H1 (cell line): Measurements from ENCODE around the gene CIPC. TPM values are rescaled to one million over a fixed set of nuclear protein-coding genes. Genes with fewer than 3 reads are reported as not detected.

Experiments used
- CTCF ChIA-PET: fragments of 300-600 bp; sonication (Branson Sonifier 250); formaldehyde crosslinking; loops from one replicate; lab custom pipeline; 2021; ENCODE audit not compliant: partially characterized antibody; lab: Charles Lee
- POLR2A ChIA-PET: fragments of 300-600 bp; sonication (Branson Sonifier 250); formaldehyde crosslinking; loops from one replicate; lab custom pipeline; 2021; ENCODE audit warnings: inconsistent platforms; ENCODE audit not compliant: partially characterized antibody; lab: Charles Lee
- DNase-seq, 2 experiments: peaks; one replicate each; pipeline versions ENCODE4 v3.0.0 to v3.0.0-alpha.2; 2010 to 2022; ENCODE audit warnings: low spot score in 2 of 2, low read depth in 1 of 2, mixed read lengths in 1 of 2
- FAIRE-seq: peaks from 2 replicates; lab custom pipeline; 2011; peaks lifted over from hg19 to GRCh38; lab: Jason Lieb, UNC
- H2AFZ ChIP-seq: 2 replicates; pipeline ENCODE4 v1.8.1; 2012; ENCODE audit warnings: low read length, inconsistent platforms
- H2AK5ac ChIP-seq: 2 replicates; pipeline ENCODE4 v1.6.1; 2013; ENCODE audit warnings: low read depth, low read length
- H2BK120ac ChIP-seq: replicated peaks from 2 replicates; pipeline ENCODE3; 2013; ENCODE audit warnings: low read depth, low read length, inconsistent platforms
- H2BK12ac ChIP-seq: 2 replicates; pipeline ENCODE4 v1.6.1; 2013; ENCODE audit warnings: low read depth, low read length
- H2BK15ac ChIP-seq: 2 replicates; pipeline ENCODE4 v1.6.1; 2013; ENCODE audit warnings: low read length
- H2BK20ac ChIP-seq: 2 replicates; pipeline ENCODE4 v1.6.1; 2013; ENCODE audit warnings: low read length
- H2BK5ac ChIP-seq: 2 replicates; pipeline ENCODE4 v1.6.1; 2013; ENCODE audit warnings: low read depth, low read length
- H3K14ac ChIP-seq: 2 replicates; pipeline ENCODE4 v1.6.1; 2013; ENCODE audit warnings: inconsistent platforms; ENCODE audit not compliant: insufficient read length
- H3K18ac ChIP-seq: 2 replicates; pipeline ENCODE4 v1.6.1; 2013; ENCODE audit warnings: low read length; ENCODE audit errors: extremely low read depth
- H3K23ac ChIP-seq: 2 replicates; pipeline ENCODE4 v1.6.1; 2013; ENCODE audit warnings: inconsistent platforms; ENCODE audit not compliant: insufficient read length
- H3K23me2 ChIP-seq: 2 replicates; pipeline ENCODE4 v1.6.1; 2013; ENCODE audit warnings: low read depth, low read length
- H3K27ac ChIP-seq: 2 replicates; pipeline ENCODE4 v1.6.1; 2011; ENCODE audit warnings: low read depth, low read length, inconsistent platforms
- H3K27me3 ChIP-seq, 4 experiments: replicated peaks in 1 of 4; 1 replicate in 1 of 4; 2 replicates in 3 of 4; pipeline versions ENCODE4 v1.6.1 to v1.8.1; 2011 to 2013; ENCODE audit warnings: low read length in 3 of 4, mild to moderate bottlenecking in 3 of 4, inconsistent platforms in 2 of 4, mixed read lengths in 2 of 4, moderate library complexity in 1 of 4; ENCODE audit not compliant: control insufficient read depth in 3 of 4, insufficient read depth in 3 of 4; ENCODE audit errors: extremely low read depth in 1 of 4
- H3K36me3 ChIP-seq, 4 experiments: 2 replicates each; pipeline versions ENCODE4 v1.6.1 to v1.8.1; 2011 to 2013; ENCODE audit warnings: mild to moderate bottlenecking in 4 of 4, low read length in 3 of 4, moderate library complexity in 2 of 4, control low read depth in 1 of 4, inconsistent platforms in 1 of 4; ENCODE audit not compliant: insufficient read depth in 4 of 4, control insufficient read depth in 2 of 4
- H3K4ac ChIP-seq: replicated peaks from 2 replicates; pipeline ENCODE3; 2013; ENCODE audit warnings: low read length, low read depth, mixed read lengths, inconsistent platforms; ENCODE audit not compliant: insufficient read length
- H3K4me1 ChIP-seq, 4 experiments: replicated peaks in 1 of 4; 1 replicate in 1 of 4; 2 replicates in 3 of 4; pipeline versions ENCODE4 v1.6.1 to v1.8.1; 2011 to 2013; ENCODE audit warnings: low read length in 3 of 4, inconsistent platforms in 2 of 4, mixed read lengths in 1 of 4; ENCODE audit not compliant: insufficient read depth in 4 of 4, control insufficient read depth in 3 of 4
- H3K4me2 ChIP-seq, 2 experiments: 2 replicates each; pipeline versions ENCODE4 v1.6.1 to v1.8.1; 2011 to 2013; ENCODE audit warnings: low read depth in 2 of 2, low read length in 2 of 2, control low read depth in 1 of 2, inconsistent platforms in 1 of 2, mild to moderate bottlenecking in 1 of 2; ENCODE audit not compliant: insufficient read depth in 1 of 2
- H3K4me3 ChIP-seq, 4 experiments: fragments of 200-600, 300-600 bp in 1 of 4; sonication (generic), shearing (Covaris generic), sonication (Bioruptor Twin) in 1 of 4; 2 replicates each; pipeline versions ENCODE4 v1.5.1 to v1.8.1; 2011 to 2016; ENCODE audit warnings: low read length in 4 of 4, low read depth in 3 of 4, control low read depth in 2 of 4, inconsistent platforms in 2 of 4, mild to moderate bottlenecking in 2 of 4, mixed read lengths in 1 of 4, moderate library complexity in 1 of 4; ENCODE audit not compliant: insufficient read depth in 2 of 4; ENCODE audit errors: extremely low read depth in 1 of 4
- H3K56ac ChIP-seq: replicated peaks from 2 replicates; pipeline ENCODE3; 2013; ENCODE audit warnings: low read depth, mild to moderate bottlenecking, mixed read lengths, low read length, inconsistent platforms; ENCODE audit not compliant: insufficient read length
- H3K79me1 ChIP-seq: 2 replicates; pipeline ENCODE4 v1.6.1; 2013; ENCODE audit warnings: low read depth, low read length, control low read depth
- H3K79me2 ChIP-seq, 2 experiments: 2 replicates each; pipeline versions ENCODE4 v1.6.1 to v1.8.1; 2012 to 2013; ENCODE audit warnings: low read length in 2 of 2, mild to moderate bottlenecking in 2 of 2, inconsistent platforms in 1 of 2; ENCODE audit not compliant: insufficient read depth in 2 of 2, control insufficient read depth in 1 of 2
- H3K9ac ChIP-seq, 4 experiments: replicated peaks in 1 of 4; 1 replicate in 1 of 4; 2 replicates in 3 of 4; pipeline versions ENCODE4 v1.6.1 to v1.8.1; 2011 to 2013; ENCODE audit warnings: low read depth in 3 of 4, low read length in 3 of 4, control low read depth in 2 of 4, mild to moderate bottlenecking in 2 of 4, moderate library complexity in 2 of 4, inconsistent platforms in 1 of 4; ENCODE audit errors: extremely low read depth in 1 of 4
- H3K9me3 ChIP-seq, 2 experiments: 2 replicates each; pipeline versions ENCODE4 v1.6.1 to v1.8.1; 2012 to 2013; ENCODE audit warnings: mild to moderate bottlenecking in 2 of 2, moderate library complexity in 2 of 2, control low read depth in 1 of 2, inconsistent platforms in 1 of 2, low read depth in 1 of 2, low read length in 1 of 2, mixed read lengths in 1 of 2; ENCODE audit not compliant: insufficient read depth in 2 of 2
- H4K20me1 ChIP-seq, 2 experiments: replicated peaks in 1 of 2; 2 replicates each; pipeline versions ENCODE3 to v1.8.1; 2011 to 2013; ENCODE audit warnings: inconsistent platforms in 2 of 2, low read length in 2 of 2, mild to moderate bottlenecking in 1 of 2; ENCODE audit not compliant: insufficient read depth in 2 of 2, control insufficient read depth in 1 of 2
- H4K5ac ChIP-seq: 2 replicates; pipeline ENCODE4 v1.6.1; 2013; ENCODE audit warnings: low read length, low read depth, mixed read lengths, inconsistent platforms; ENCODE audit not compliant: insufficient read length
- H4K8ac ChIP-seq: 2 replicates; pipeline ENCODE4 v1.8.0; 2013; ENCODE audit warnings: mild to moderate bottlenecking, moderate library complexity, low read length, inconsistent platforms; ENCODE audit not compliant: insufficient read depth; ENCODE audit errors: extremely low read depth
- H4K91ac ChIP-seq: replicated peaks from 2 replicates; pipeline ENCODE3; 2013; ENCODE audit warnings: low read length, mixed read lengths, inconsistent platforms; ENCODE audit not compliant: insufficient read length
- RAD21 ChIP-seq, 2 experiments: IDR thresholded peaks in 1 of 2; conservative IDR thresholded peaks in 1 of 2; 2 replicates each; pipeline ENCODE4 v1.6.1; 2011; ENCODE audit warnings: low read depth in 2 of 2, low read length in 2 of 2, improper control_type of control experiment in 1 of 2, inconsistent platforms in 1 of 2, mild to moderate bottlenecking in 1 of 2, moderate library complexity in 1 of 2
- SP4 ChIP-seq: IDR thresholded peaks from 2 replicates; pipeline ENCODE4 v1.6.1; 2012; ENCODE audit warnings: low read length, inconsistent platforms
- WGBS, 2 experiments: shearing (Covaris generic) in 1 of 2; methylation state at CpG; one replicate each; pipeline versions ENCODE4 v1.1.6 to v1.1.7; 2013 to 2015; ENCODE audit warnings: low lambda C conversion rate in 2 of 2, mixed read lengths in 2 of 2, inconsistent platforms in 1 of 2, low coverage in 1 of 2, missing lambda C conversion rate in 1 of 2; ENCODE audit not compliant: insufficient replicate concordance in 2 of 2, insufficient coverage in 1 of 2, insufficient read length in 1 of 2; ENCODE audit errors: extremely low coverage in 1 of 2, missing lambda C conversion rate in 1 of 2; 5-methylcytosine and 5-hydroxymethylcytosine counted together
- polyA plus RNA-seq, 7 experiments: library from polyadenylated mRNA; depleted of rRNA in 3 of 7; stranded (reverse) in 5 of 7; unstranded in 2 of 7; fragments of >200 nt in 5 of 7; fragments of 200-250 nt in 2 of 7; gene quantifications; 1 replicate in 5 of 7; 2 replicates in 1 of 7; 4 replicates in 1 of 7; pipeline versions ENCODE4 v1.2.1 to v1.2.3, GENCODE V29; 2011 to 2013; ENCODE audit warnings: missing spikeins in 2 of 7, mixed read lengths in 2 of 7
- total RNA-seq: library from RNA; stranded (reverse); fragmentation: NEBNext Ultra II Directional; extraction: Animal tissue kit (Norgen Biotek cat#: 25700); gene quantifications from 2 replicates; pipeline ENCODE4 v1.2.1, GENCODE V29; 2021
- TF ChIP-seq, protein P1 (sequence below), 3 experiments: IDR thresholded peaks; 1 replicate in 2 of 3; 2 replicates in 1 of 3; pipeline versions ENCODE4 v1.5.1 to v1.6.1; 2011; ENCODE audit warnings: low read length in 3 of 3, mild to moderate bottlenecking in 3 of 3, inconsistent platforms in 2 of 3, low read depth in 1 of 3, moderate library complexity in 1 of 3; ENCODE audit not compliant: insufficient read depth in 1 of 3; ENCODE audit errors: control extremely low read depth in 1 of 3

The CIPC gene
- total and polyA plus RNA-seq, 2 of the 8 experiments (the other 6 are each of a cell fraction or from before 2014, with no cell fraction given), result 13.9 to 32.7 TPM

DNA sequence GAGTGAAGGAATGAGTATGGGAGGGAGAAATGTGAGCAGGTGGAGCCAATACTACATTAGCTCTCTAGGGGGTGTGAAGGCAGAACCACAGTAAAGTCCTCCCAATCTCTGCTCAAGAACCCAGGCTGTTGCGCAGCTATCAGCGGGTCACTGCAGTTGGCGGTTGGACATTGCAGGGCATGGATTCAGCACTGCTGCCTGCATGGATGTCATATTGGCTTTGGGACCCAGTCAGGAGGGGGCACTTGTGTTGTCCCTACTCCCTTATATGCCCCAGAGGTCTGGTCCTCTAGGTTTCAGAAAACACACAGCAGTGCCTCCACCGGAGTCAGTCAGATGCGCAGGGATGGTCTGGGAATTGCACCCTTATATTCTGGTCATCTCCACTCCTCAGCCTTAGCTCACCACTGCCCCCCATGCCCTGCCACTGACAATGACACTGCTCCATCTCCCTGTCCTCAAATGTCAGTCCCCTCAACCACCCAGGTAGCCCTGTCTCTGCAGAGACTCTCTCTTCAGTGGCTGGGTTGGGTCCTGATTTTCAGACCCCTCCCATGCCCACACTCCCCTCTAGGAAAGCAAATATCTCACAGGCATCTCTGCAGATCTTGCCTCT lies 33.9 kb downstream of the CIPC start:
- Histone ChIP-seq H2BK12ac (no peak overlapping the region), H2BK15ac (no peak overlapping the region), H2AK5ac (no peak overlapping the region), H2BK5ac (no peak overlapping the region), H3K4me1 (0 out of 7 replicates have a peak, but pooled peaks cover 0 to 4% (median 0%) of the 10 kb centered on the region in 4 experiments), H2AFZ (no peak overlapping the region), H2BK120ac (no peak overlapping the region), H4K20me1 (peaks cover 4 to 22% of the 10 kb centered on the region in 2 experiments), H3K4me3 (no peak overlapping the region), H3K36me3 (peaks cover 0 to 16% (median 5%) of the 10 kb centered on the region in 4 experiments; a peak in 6 of 8 replicates), H3K23ac (no peak overlapping the region), H3K9me3 (no peaks in the 10 kb centered on the region), H3K79me1 (peaks cover 5% of the 10 kb centered on the region; the same call in 1 of the 2 replicates), H3K23me2 (no peaks in the 10 kb centered on the region; the same call in 1 of the 2 replicates), H3K27ac (no peak overlapping the region), H3K9ac (no peak overlapping the region), H3K18ac (no peak overlapping the region), H4K8ac (no peak overlapping the region), H3K27me3 (no peaks in the 10 kb centered on the region), H3K4ac (no peak overlapping the region), H2BK20ac (no peak overlapping the region), H4K5ac (no peak overlapping the region), H3K14ac (no peak overlapping the region), H3K4me2 (no peak overlapping the region), H4K91ac (no peak overlapping the region), H3K56ac (no peak overlapping the region), H3K79me2 (no peaks in the 10 kb centered on the region)
- FAIRE-seq (no peak), DNase-seq (no peak)
- WGBS, 2 experiments, result 87% methylated on average over 5 of the region's 5 CpGs; no CpG with 5 or more reads in 1 of the 2 experiments
- CTCF ChIA-PET, result interaction anchor here (0.6 to 56.8 kb wide), 12 partner anchors 1 to 315 kb away, joined by 3 to 1490 read pairs (median 4); partner anchors contain the start of genes CIPC and ZDHHC22
- POLR2A ChIA-PET, result interaction anchor here (0.6 to 3.0 kb wide), 3 partner anchors 9 to 71 kb away, joined by 3 to 17 read pairs (median 4); no protein-coding TSS in a partner anchor
- TF ChIP-seq SP4, result no peak
- TF ChIP-seq, protein P1, sequence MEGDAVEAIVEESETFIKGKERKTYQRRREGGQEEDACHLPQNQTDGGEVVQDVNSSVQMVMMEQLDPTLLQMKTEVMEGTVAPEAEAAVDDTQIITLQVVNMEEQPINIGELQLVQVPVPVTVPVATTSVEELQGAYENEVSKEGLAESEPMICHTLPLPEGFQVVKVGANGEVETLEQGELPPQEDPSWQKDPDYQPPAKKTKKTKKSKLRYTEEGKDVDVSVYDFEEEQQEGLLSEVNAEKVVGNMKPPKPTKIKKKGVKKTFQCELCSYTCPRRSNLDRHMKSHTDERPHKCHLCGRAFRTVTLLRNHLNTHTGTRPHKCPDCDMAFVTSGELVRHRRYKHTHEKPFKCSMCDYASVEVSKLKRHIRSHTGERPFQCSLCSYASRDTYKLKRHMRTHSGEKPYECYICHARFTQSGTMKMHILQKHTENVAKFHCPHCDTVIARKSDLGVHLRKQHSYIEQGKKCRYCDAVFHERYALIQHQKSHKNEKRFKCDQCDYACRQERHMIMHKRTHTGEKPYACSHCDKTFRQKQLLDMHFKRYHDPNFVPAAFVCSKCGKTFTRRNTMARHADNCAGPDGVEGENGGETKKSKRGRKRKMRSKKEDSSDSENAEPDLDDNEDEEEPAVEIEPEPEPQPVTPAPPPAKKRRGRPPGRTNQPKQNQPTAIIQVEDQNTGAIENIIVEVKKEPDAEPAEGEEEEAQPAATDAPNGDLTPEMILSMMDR (IDR thresholded peaks at IDR 0.05; ENCODE audit: control extremely low read depth in 1 of 3, insufficient read depth in 1 of 3, low read depth in 1 of 3, low read length in 3 of 3), result peak; percentile 30 to 62 (median 34); a peak in 3 of 4 replicates
- peak; percentile 17 to 28; a peak in 2 of 4 replicates for TF ChIP-seq RAD21 (IDR thresholded peaks at IDR 0.05 in 1 of 2, conservative IDR thresholded peaks at IDR 0.05 in 1 of 2; ENCODE audit: low read depth in 2 of 2, low read length in 2 of 2)
